Right lobe of liver (tissue), 4 donors: ENCODE results near the gene MACROD2.

Experiments used
- POLR2A ChIP-seq: fragments of 450-650 bp; IDR thresholded peaks from one replicate; pipeline ENCODE4 v1.6.1; 2017; ENCODE audit warnings: antibody characterized with exemption, mild to moderate bottlenecking
- TF ChIP-seq, protein P1 (sequence below), 4 donors: fragments of 200-600 bp in 3 of 4; fragments of 450-650 bp in 1 of 4; IDR thresholded peaks; one replicate each; pipeline versions ENCODE4 v1.5.1 to v1.8.0; 2016 to 2022; ENCODE audit warnings: antibody characterized with exemption in 4 of 4, mild to moderate bottlenecking in 2 of 4
- donor health status: DM: no; HTN: no; CAD: no.
- donor health status: DM: no; HTN: no; CAD: no.
- donor health status: DM: no; HTN: yes; CAD: no.

DNA sequence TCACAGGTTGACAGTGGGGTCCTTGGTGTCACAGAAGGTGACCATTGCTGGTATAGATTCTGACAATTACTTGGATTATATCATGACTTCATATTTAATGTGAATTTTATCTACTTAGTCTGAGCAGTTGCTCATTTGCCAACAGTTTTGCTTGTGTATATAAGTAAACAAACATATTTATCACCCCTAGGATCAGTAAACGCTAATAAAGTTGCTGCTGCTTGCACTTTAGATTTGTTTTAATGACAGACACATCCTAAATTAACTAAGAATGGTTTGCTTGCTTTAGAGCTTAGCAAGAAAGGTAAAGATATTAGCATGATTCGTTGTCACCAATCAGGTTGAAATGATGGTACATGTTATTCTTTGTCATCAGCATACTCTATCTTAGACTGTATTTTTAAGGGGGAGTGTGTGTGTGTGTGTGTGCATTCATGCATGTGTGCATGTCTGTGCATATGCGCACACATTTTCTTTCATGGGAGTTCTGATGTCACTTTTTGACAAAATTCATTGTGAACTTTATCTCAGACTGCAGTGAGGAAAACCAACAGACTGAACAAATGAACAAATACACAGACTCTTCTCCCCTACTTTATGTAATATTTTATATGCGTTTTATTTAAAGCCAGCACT is 1124.7 kb downstream of the MACROD2 start:
- no peak for TF ChIP-seq POLR2A
- TF ChIP-seq, protein P1, sequence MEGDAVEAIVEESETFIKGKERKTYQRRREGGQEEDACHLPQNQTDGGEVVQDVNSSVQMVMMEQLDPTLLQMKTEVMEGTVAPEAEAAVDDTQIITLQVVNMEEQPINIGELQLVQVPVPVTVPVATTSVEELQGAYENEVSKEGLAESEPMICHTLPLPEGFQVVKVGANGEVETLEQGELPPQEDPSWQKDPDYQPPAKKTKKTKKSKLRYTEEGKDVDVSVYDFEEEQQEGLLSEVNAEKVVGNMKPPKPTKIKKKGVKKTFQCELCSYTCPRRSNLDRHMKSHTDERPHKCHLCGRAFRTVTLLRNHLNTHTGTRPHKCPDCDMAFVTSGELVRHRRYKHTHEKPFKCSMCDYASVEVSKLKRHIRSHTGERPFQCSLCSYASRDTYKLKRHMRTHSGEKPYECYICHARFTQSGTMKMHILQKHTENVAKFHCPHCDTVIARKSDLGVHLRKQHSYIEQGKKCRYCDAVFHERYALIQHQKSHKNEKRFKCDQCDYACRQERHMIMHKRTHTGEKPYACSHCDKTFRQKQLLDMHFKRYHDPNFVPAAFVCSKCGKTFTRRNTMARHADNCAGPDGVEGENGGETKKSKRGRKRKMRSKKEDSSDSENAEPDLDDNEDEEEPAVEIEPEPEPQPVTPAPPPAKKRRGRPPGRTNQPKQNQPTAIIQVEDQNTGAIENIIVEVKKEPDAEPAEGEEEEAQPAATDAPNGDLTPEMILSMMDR (IDR thresholded peaks at IDR 0.05), result no peak
